Central memory CD8-positive, alpha-beta T cell (primary cell): Measurements from ENCODE around the gene CTIF.

Source experiments
- ATAC-seq: fragments of 150-1000 bp; cut with Tn5 transposase; replicated peaks from 2 replicates; pipeline ENCODE4 v1.10.0; 2022; ENCODE audit warnings: mild to moderate bottlenecking, moderate FRiP score, moderate number of reproducible peaks; ENCODE audit not compliant: poor library complexity, severe bottlenecking; ENCODE audit errors: extremely low read depth
- DNase-seq, 2 donors: peaks; one replicate each; pipeline ENCODE4 v3.0.0; 2021; ENCODE audit warnings: low spot score in 2 of 2
- H3K27ac Mint-ChIP-seq: one replicate; pipeline ENCODE4 v1.8.0; 2022; ENCODE audit warnings: low read depth, mild to moderate bottlenecking, moderate library complexity, mixed read lengths
- H3K27me3 Mint-ChIP-seq: one replicate; pipeline ENCODE4 v1.8.0; 2022; ENCODE audit warnings: mixed read lengths
- H3K36me3 Mint-ChIP-seq: one replicate; pipeline ENCODE4 v1.8.0; 2022; ENCODE audit warnings: mild to moderate bottlenecking, moderate library complexity, mixed read lengths; ENCODE audit not compliant: insufficient read depth
- H3K4me1 Mint-ChIP-seq: one replicate; pipeline ENCODE4 v1.8.0; 2022; ENCODE audit warnings: mixed read lengths
- H3K4me3 Mint-ChIP-seq: one replicate; pipeline ENCODE4 v1.8.0; 2022; ENCODE audit warnings: mild to moderate bottlenecking, moderate library complexity, mixed read lengths
- H3K9me3 Mint-ChIP-seq: one replicate; pipeline ENCODE4 v1.8.0; 2022; ENCODE audit warnings: mixed read lengths

Gene CTIF

GRCh38 chr18:48619016-48619415 is 80.2 kb downstream of the CTIF start:
- no peak overlapping the region for H3K4me3 Mint-ChIP-seq
- no peak overlapping the region for H3K27ac Mint-ChIP-seq
- H3K9me3 Mint-ChIP-seq = no peaks in the 10 kb centered on the region
- H3K4me1 Mint-ChIP-seq = no peaks in the 10 kb centered on the region
- peaks cover 9% of the 10 kb centered on the region for H3K27me3 Mint-ChIP-seq
- DNase-seq = no peak
- ATAC-seq = no peak
- peaks cover 2% of the 10 kb centered on the region for H3K36me3 Mint-ChIP-seq

GRCh38 chr18:48619501-48619900 is 80.7 kb downstream of the CTIF start:
- peaks cover 9% of the 10 kb centered on the region for H3K27me3 Mint-ChIP-seq
- H3K9me3 Mint-ChIP-seq = no peaks in the 10 kb centered on the region
- peaks cover 2% of the 10 kb centered on the region for H3K36me3 Mint-ChIP-seq
- no peak for ATAC-seq
- no peak overlapping the region for H3K27ac Mint-ChIP-seq
- no peaks in the 10 kb centered on the region for H3K4me1 Mint-ChIP-seq
- H3K4me3 Mint-ChIP-seq = no peak overlapping the region
- DNase-seq = no peak

DNA sequence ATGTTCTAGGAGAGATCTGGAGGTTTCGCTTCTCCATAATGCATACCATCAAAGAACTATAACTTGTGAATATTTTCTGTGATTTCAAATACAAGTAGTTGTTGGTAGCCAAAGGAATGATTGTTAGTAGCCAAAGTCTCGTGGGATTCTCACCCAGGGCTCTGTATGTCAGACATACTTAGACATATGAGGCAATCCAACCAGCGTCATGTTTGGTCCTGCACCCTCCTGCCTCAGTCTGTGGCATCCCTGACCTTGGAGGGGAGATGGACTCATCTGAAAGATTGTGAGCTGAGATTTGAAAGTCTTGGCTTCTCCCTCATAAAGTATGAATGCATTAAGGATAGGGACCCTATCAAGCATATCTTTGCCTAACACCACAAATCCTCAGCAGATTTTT is 81.2 kb downstream of the CTIF start:
- Mint-ChIP-seq H3K4me3 (no peak overlapping the region), H3K27me3 (peaks cover 9% of the 10 kb centered on the region), H3K9me3 (no peaks in the 10 kb centered on the region)

DNA sequence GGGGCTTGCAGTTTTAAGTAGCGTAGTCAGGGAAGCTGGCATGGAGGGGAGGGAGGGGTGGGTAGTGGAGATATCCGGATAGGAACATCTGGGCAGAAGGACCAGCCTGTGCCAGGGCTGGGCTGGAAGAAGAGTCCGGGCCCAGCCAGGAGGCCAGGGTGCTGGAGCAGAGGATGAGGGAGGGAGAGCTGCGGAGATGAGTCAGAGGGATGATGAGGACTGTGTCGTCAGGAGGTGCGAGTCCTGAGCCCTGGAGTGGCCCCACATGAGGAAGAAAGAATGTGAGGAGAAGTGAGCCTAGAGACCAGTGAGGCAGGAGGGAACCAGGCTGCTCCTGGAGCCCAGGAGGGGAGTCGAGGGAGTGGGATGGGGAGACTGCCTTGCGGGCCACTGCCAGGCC is 82.4 kb downstream of the CTIF start:
- H3K4me1 Mint-ChIP-seq = no peaks in the 10 kb centered on the region
- peaks cover 9% of the 10 kb centered on the region for H3K27me3 Mint-ChIP-seq
- no peak overlapping the region for H3K4me3 Mint-ChIP-seq
- no peaks in the 10 kb centered on the region for H3K9me3 Mint-ChIP-seq
- ATAC-seq (no peak), DNase-seq (no peak)
- H3K27ac Mint-ChIP-seq = no peak overlapping the region
- peaks cover 2% of the 10 kb centered on the region for H3K36me3 Mint-ChIP-seq

More for the DNA sequence above, 81.2 kb downstream of the CTIF start:
- H3K36me3 Mint-ChIP-seq = peaks cover 2% of the 10 kb centered on the region
- H3K27ac Mint-ChIP-seq = no peak overlapping the region
- DNase-seq = no peak
- no peaks in the 10 kb centered on the region for H3K4me1 Mint-ChIP-seq
- ATAC-seq = no peak

GRCh38 chr18:48621815-48622555 is 83.2 kb downstream of the CTIF start:
- no peaks in the 10 kb centered on the region for H3K9me3 Mint-ChIP-seq
- H3K27me3 Mint-ChIP-seq = peaks cover 12% of the 10 kb centered on the region
- no peak overlapping the region for H3K4me3 Mint-ChIP-seq
- H3K27ac Mint-ChIP-seq = no peak overlapping the region
- no peak for ATAC-seq
- H3K36me3 Mint-ChIP-seq = peaks cover 2% of the 10 kb centered on the region
- H3K4me1 Mint-ChIP-seq = no peaks in the 10 kb centered on the region
- no peak for DNase-seq

DNA sequence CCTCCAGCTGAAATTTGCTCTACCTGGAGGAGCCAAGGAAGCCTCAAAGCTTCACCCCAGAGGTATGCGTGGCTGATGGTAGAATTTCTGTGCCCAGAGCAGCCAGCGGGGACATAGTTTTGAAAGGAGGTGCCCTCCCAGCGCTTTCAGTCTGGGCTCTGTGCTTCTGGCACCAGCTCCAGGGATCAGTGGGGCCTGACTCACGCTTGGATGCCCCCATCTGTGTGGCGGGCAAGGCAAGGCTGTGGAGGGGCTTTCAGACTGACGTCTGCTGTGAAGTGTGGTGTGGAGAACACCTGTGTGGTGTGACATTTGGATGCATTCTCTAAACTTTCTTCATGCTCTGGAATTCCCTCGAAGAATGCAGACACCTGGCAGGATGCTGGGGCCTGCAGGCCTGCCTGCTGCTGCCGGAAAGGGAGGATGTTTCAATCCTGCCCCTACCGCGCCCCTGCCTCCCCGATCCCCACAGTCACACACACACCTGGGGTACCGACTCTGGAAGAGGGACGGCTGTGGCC is 84.1 kb downstream of the CTIF start:
- H3K9me3 Mint-ChIP-seq = no peaks in the 10 kb centered on the region
- ATAC-seq (no peak), DNase-seq (no peak)
- no peaks in the 10 kb centered on the region for H3K36me3 Mint-ChIP-seq
- no peak overlapping the region for H3K27ac Mint-ChIP-seq
- peaks cover 18% of the 10 kb centered on the region for H3K27me3 Mint-ChIP-seq
- H3K4me1 Mint-ChIP-seq = no peaks in the 10 kb centered on the region
- H3K4me3 Mint-ChIP-seq = no peak overlapping the region

DNA sequence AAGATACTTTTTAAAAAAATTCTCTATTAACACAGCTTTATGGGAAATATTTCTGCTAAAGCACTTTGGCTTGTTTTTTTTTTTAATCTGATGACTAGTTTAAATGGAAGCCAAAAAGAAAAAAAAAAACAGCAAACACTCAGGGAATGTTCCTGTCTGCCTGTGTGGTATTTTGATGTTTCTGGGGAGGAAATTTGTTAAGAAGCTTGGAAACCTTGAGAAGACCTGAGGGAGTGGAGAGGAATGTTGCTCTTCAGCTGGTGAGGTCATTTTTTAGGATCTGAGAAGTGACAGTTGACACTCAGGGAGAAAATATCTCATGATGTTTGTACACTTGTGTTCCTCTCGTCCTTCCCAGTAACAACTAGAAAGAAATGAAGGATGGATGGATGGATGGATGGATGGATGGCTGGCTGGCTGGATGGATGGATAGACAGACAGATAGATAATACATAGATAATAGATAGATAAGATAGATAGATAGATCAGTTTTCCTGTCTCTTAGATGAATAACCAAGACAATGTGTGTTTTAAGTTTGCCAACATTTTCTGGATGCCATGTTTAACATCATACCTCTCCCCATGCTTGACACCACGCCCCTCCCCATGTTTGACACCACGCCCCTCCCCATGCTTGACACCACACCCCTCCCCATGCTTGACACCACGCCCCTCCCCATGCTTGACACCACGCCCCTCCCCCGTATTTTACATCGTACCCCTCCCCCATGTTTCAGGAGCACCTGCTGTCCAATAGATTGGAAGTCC is 84.8 kb downstream of the CTIF start:
- H3K27ac Mint-ChIP-seq = no peak overlapping the region
- no peaks in the 10 kb centered on the region for H3K9me3 Mint-ChIP-seq
- no peaks in the 10 kb centered on the region for H3K36me3 Mint-ChIP-seq
- no peak for ATAC-seq
- H3K27me3 Mint-ChIP-seq = peaks cover 18% of the 10 kb centered on the region
- no peak for DNase-seq
- no peaks in the 10 kb centered on the region for H3K4me1 Mint-ChIP-seq
- no peak overlapping the region for H3K4me3 Mint-ChIP-seq

DNA sequence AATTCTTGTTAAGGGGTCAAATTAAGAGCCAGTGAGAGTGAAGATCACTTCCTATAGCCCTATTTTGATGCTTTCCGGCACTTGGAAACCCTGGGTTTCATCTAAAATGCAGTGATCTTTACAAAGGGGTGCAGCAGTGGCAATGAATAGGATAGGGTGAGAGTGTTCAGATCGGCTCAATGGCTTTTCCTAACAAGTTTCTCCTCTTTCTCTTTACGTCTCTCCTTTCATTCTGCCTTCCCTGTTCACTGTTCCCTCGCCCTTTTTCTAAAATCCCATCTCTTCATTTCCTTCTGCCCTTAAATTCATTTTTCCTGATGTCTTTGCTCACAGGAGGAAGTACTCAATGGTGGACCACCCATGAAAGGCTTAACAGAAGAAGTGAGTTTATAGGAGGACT is 86.0 kb downstream of the CTIF start:
- no peaks in the 10 kb centered on the region for H3K9me3 Mint-ChIP-seq
- H3K27ac Mint-ChIP-seq = no peak overlapping the region
- H3K4me1 Mint-ChIP-seq = no peaks in the 10 kb centered on the region
- H3K4me3 Mint-ChIP-seq = no peak overlapping the region
- peaks cover 18% of the 10 kb centered on the region for H3K27me3 Mint-ChIP-seq
- no peak for DNase-seq
- ATAC-seq = no peak
- H3K36me3 Mint-ChIP-seq = no peaks in the 10 kb centered on the region

DNA sequence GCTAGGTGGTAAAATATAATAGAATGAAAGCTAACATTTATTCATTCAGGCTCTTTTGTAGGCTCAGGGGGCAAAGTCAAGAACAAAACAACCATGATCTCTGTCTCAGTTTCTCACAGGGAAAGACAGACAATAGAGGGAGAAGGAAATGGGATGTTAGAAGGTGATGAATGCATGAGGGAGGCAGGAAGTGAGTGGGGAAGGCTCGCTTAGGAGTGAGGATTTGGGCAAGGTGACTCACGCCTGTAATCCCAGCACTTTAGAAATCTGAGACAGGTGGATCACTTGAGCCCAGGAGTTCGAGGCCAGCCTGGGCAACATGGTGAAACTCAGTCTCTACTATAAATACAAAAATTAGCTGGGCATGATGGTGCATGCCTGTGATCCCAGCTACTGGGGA is 88.4 kb downstream of the CTIF start:
- Mint-ChIP-seq H3K27me3 (peaks cover 19% of the 10 kb centered on the region), H3K36me3 (no peaks in the 10 kb centered on the region), H3K27ac (no peak overlapping the region), H3K4me3 (no peak overlapping the region), H3K9me3 (no peaks in the 10 kb centered on the region), H3K4me1 (no peaks in the 10 kb centered on the region)
- DNase-seq (no peak), ATAC-seq (no peak)

- DNase-seq (no peak), ATAC-seq (no peak)
- Mint-ChIP-seq H3K36me3 (no peaks in the 10 kb centered on the region), H3K4me3 (no peak overlapping the region), H3K4me1 (no peaks in the 10 kb centered on the region), H3K27ac (no peak overlapping the region), H3K9me3 (no peaks in the 10 kb centered on the region), H3K27me3 (peaks cover 30% of the 10 kb centered on the region)
Measured at GRCh38 chr18:48629730-48630324, 91.0 kb downstream of the CTIF start.

GRCh38 chr18:48631851-48632250 is 93.0 kb downstream of the CTIF start:
- Mint-ChIP-seq H3K4me1 (no peaks in the 10 kb centered on the region), H3K9me3 (no peaks in the 10 kb centered on the region), H3K4me3 (no peak overlapping the region), H3K27me3 (peaks cover 32% of the 10 kb centered on the region), H3K27ac (no peak overlapping the region), H3K36me3 (no peaks in the 10 kb centered on the region)
- DNase-seq (no peak), ATAC-seq (no peak)

GRCh38 chr18:48632676-48633257 is 93.9 kb downstream of the CTIF start:
- no peaks in the 10 kb centered on the region for H3K4me1 Mint-ChIP-seq
- no peaks in the 10 kb centered on the region for H3K9me3 Mint-ChIP-seq
- no peaks in the 10 kb centered on the region for H3K36me3 Mint-ChIP-seq
- DNase-seq (no peak), ATAC-seq (no peak)
- no peak overlapping the region for H3K4me3 Mint-ChIP-seq
- no peak overlapping the region for H3K27ac Mint-ChIP-seq
- peaks cover 34% of the 10 kb centered on the region for H3K27me3 Mint-ChIP-seq
